Fibroblast of lung (primary cell): ENCODE measurements around the gene ADAMTS9. TPM values are rescaled to one million over a fixed set of nuclear protein-coding genes. Genes with fewer than 3 reads are reported as not detected.

Experiments used
- DNase-seq, 2 donors: peaks; one replicate each; pipeline versions ENCODE4 v3.0.0 to v3.0.0-alpha.2; 2010; ENCODE audit warnings: low read depth in 2 of 2
- H2AFZ ChIP-seq: 2 replicates; pipeline ENCODE4 v1.5.1; 2012; ENCODE audit warnings: low read length, control low read depth, inconsistent platforms
- H3K27ac ChIP-seq: 2 replicates; pipeline ENCODE4 v1.5.1; 2011; ENCODE audit warnings: low read length, control low read depth; ENCODE audit not compliant: insufficient read depth
- H3K27me3 ChIP-seq: 2 replicates; pipeline ENCODE4 v1.5.1; 2011; ENCODE audit warnings: mild to moderate bottlenecking, low read length; ENCODE audit not compliant: control insufficient read depth, insufficient read depth
- H3K36me3 ChIP-seq: 2 replicates; pipeline ENCODE4 v1.5.1; 2011; ENCODE audit warnings: low read length; ENCODE audit not compliant: control insufficient read depth, insufficient read depth
- H3K4me1 ChIP-seq: 2 replicates; pipeline ENCODE4 v1.5.1; 2011; ENCODE audit warnings: low read length; ENCODE audit not compliant: control insufficient read depth, insufficient read depth; ENCODE audit errors: extremely low read depth
- H3K4me2 ChIP-seq: 2 replicates; pipeline ENCODE4 v1.5.1; 2011; ENCODE audit warnings: low read length, control low read depth; ENCODE audit not compliant: insufficient read depth; ENCODE audit errors: extremely low read depth
- H3K4me3 ChIP-seq, 4 experiments: fragments of 200-600 bp in 1 of 4; sonication (generic) in 1 of 4; replicated peaks in 1 of 4; 2 replicates each; pipeline ENCODE4 v1.5.1; 2011 to 2016; ENCODE audit warnings: low read length in 4 of 4, low read depth in 3 of 4, mild to moderate bottlenecking in 3 of 4, control low read depth in 2 of 4, inconsistent platforms in 1 of 4, mixed read lengths in 1 of 4; ENCODE audit not compliant: insufficient read depth in 1 of 4; ENCODE audit errors: control extremely low read depth in 1 of 4
- H3K79me2 ChIP-seq: 2 replicates; pipeline ENCODE4 v1.5.1; 2012; ENCODE audit warnings: mild to moderate bottlenecking, low read length, inconsistent platforms; ENCODE audit not compliant: control insufficient read depth, insufficient read depth
- H3K9ac ChIP-seq: 2 replicates; pipeline ENCODE4 v1.5.1; 2011; ENCODE audit warnings: mild to moderate bottlenecking, low read length, control low read depth; ENCODE audit not compliant: insufficient read depth
- H3K9me3 ChIP-seq: 2 replicates; pipeline ENCODE4 v1.5.1; 2012; ENCODE audit warnings: low read depth, low read length; ENCODE audit not compliant: control insufficient read depth, insufficient read depth
- H4K20me1 ChIP-seq: 2 replicates; pipeline ENCODE4 v1.5.1; 2011; ENCODE audit warnings: low read length; ENCODE audit not compliant: control insufficient read depth, insufficient read depth; ENCODE audit errors: extremely low read depth
- CTCF ChIP-seq, 2 donors: IDR thresholded peaks in 1 of 2; conservative IDR thresholded peaks in 1 of 2; 1 replicate in 1 of 2; 2 replicates in 1 of 2; pipeline ENCODE4 v1.5.1; 2011 to 2012; ENCODE audit warnings: low read length in 2 of 2, control low read depth in 1 of 2, inconsistent platforms in 1 of 2, low read depth in 1 of 2, mild to moderate bottlenecking in 1 of 2
- EZH2 ChIP-seq: IDR thresholded peaks from 2 replicates; pipeline ENCODE4 v1.5.1; 2012; ENCODE audit warnings: low read length, control low read depth, mild to moderate bottlenecking; ENCODE audit errors: missing control alignments
- polyA plus RNA-seq, 2 donors: library from polyadenylated mRNA; depleted of rRNA in 1 of 2; stranded (reverse) in 1 of 2; unstranded in 1 of 2; fragments of >200 nt; gene quantifications; 2 replicates each; pipeline ENCODE4 v1.2.1, GENCODE V29; 2011 to 2012; ENCODE audit warnings: missing spikeins in 1 of 2
- total RNA-seq: library from RNA; depleted of rRNA; stranded (reverse); fragments of >200 nt; gene quantifications from 2 replicates; pipeline ENCODE4 v1.2.1, GENCODE V29; 2014

The ADAMTS9 gene
- total and polyA plus RNA-seq, 2 donors (not counting 1 experiment from before 2014, with no cell fraction given), result 0.82 to 1.8 TPM

GRCh38 chr3:64514889-64515288 is 172.9 kb downstream of the ADAMTS9 start:
- Histone ChIP-seq H3K4me1 (no peaks in the 10 kb centered on the region), H3K79me2 (no peaks in the 10 kb centered on the region), H3K4me2 (no peak overlapping the region), H4K20me1 (no peaks in the 10 kb centered on the region), H3K27me3 (no peaks in the 10 kb centered on the region), H3K9ac (no peak overlapping the region), H2AFZ (no peak overlapping the region), H3K4me3 (no peak overlapping the region), H3K27ac (no peak overlapping the region), H3K9me3 (no peaks in the 10 kb centered on the region), H3K36me3 (no peaks in the 10 kb centered on the region)
- TF ChIP-seq CTCF (conservative IDR thresholded peaks at IDR 0.05 in 1 of 2, IDR thresholded peaks at IDR 0.05 in 1 of 2; ENCODE audit: low read depth in 1 of 2, low read length in 2 of 2) (no peak), EZH2 (no peak)
- no peak for DNase-seq

GRCh38 chr3:64509206-64509605 is 178.6 kb downstream of the ADAMTS9 start:
- no peak overlapping the region for H3K4me3 ChIP-seq
- no peaks in the 10 kb centered on the region for H3K27me3 ChIP-seq
- no peak overlapping the region for H2AFZ ChIP-seq
- H3K4me2 ChIP-seq, result no peak overlapping the region
- H3K36me3 ChIP-seq, result no peaks in the 10 kb centered on the region
- DNase-seq, result peak in 1 of 2 donors; percentile 73
- no peak overlapping the region for H3K27ac ChIP-seq
- no peaks in the 10 kb centered on the region for H4K20me1 ChIP-seq
- no peaks in the 10 kb centered on the region for H3K9me3 ChIP-seq
- TF ChIP-seq CTCF (conservative IDR thresholded peaks at IDR 0.05 in 1 of 2, IDR thresholded peaks at IDR 0.05 in 1 of 2; ENCODE audit: low read depth in 1 of 2, low read length in 2 of 2) (no peak), EZH2 (no peak)
- no peaks in the 10 kb centered on the region for H3K79me2 ChIP-seq
- H3K9ac ChIP-seq, result no peak overlapping the region
- H3K4me1 ChIP-seq, result no peaks in the 10 kb centered on the region

- Histone ChIP-seq H2AFZ (no peak overlapping the region), H3K9ac (no peak overlapping the region), H3K9me3 (no peaks in the 10 kb centered on the region), H3K36me3 (no peaks in the 10 kb centered on the region), H4K20me1 (no peaks in the 10 kb centered on the region), H3K79me2 (no peaks in the 10 kb centered on the region), H3K27me3 (no peaks in the 10 kb centered on the region), H3K4me2 (no peak overlapping the region), H3K4me3 (no peak overlapping the region), H3K27ac (no peak overlapping the region), H3K4me1 (no peaks in the 10 kb centered on the region)
- DNase-seq, result no peak
- TF ChIP-seq EZH2, result no peak
- no peak for TF ChIP-seq CTCF (conservative IDR thresholded peaks at IDR 0.05 in 1 of 2, IDR thresholded peaks at IDR 0.05 in 1 of 2; ENCODE audit: low read depth in 1 of 2, low read length in 2 of 2)
Observed at GRCh38 chr3:64508140-64508539, 179.7 kb downstream of the ADAMTS9 start.
